OCI-LY7 (cell line): ENCODE results near the gene ANK3.

ENCODE experiments used
- CTCF ChIP-seq: fragments of 200-600 bp; sonication (generic); conservative IDR thresholded peaks from 2 replicates; pipeline ENCODE4 v1.5.1; 2014; ENCODE audit warnings: mild to moderate bottlenecking, antibody characterized with exemption, low read length, moderate library complexity, mixed read lengths
- EZH2phosphoT487 ChIP-seq: fragments of 200-600 bp; sonication (generic); IDR thresholded peaks from 2 replicates; pipeline ENCODE4 v1.6.1; 2018; ENCODE audit warnings: low read depth, borderline replicate concordance, mild to moderate bottlenecking, mixed run types, antibody characterized with exemption, low read length, moderate library complexity, mixed read lengths

GRCh38 chr10:60140651-60141632, 248.7 kb downstream of the ANK3 start:
- TF ChIP-seq CTCF (no peak), EZH2phosphoT487 (no peak)
